RWPE2 (cell line): ENCODE results near the gene RPL31.

ENCODE experiments used
- ATAC-seq: fragments of 200-7000 bp; cut with Tn5 transposase; 3 replicates; pipeline ENCODE4 v1.9.1; 2021; ENCODE audit warnings: low read depth
- DNase-seq: peaks from one replicate; pipeline ENCODE4 v3.0.0-alpha.2; 2020; ENCODE audit warnings: low spot score
- H3K27ac ChIP-seq: fragments of 450-650 bp; 2 replicates; pipeline ENCODE4 v1.5.1; 2017; ENCODE audit warnings: mild to moderate bottlenecking; ENCODE audit not compliant: poor library complexity, severe bottlenecking
- H3K27me3 ChIP-seq: fragments of 250-450 bp; sonication (Bioruptor Pico); 2 replicates; pipeline ENCODE4 v1.5.1; 2021; ENCODE audit warnings: mild to moderate bottlenecking, moderate library complexity; ENCODE audit not compliant: insufficient read depth, poor library complexity, severe bottlenecking
- H3K36me3 ChIP-seq: fragments of 250-450 bp; sonication (Bioruptor Pico); 2 replicates; pipeline ENCODE4 v1.5.1; 2020; ENCODE audit warnings: low read depth, mild to moderate bottlenecking, moderate library complexity
- H3K4me1 ChIP-seq: fragments of 250-450 bp; sonication (Bioruptor Pico); 2 replicates; pipeline ENCODE4 v1.5.1; 2021; ENCODE audit warnings: mild to moderate bottlenecking, moderate library complexity; ENCODE audit not compliant: insufficient read depth, poor library complexity, severe bottlenecking
- H3K4me3 ChIP-seq: fragments of 250-450 bp; sonication (Bioruptor Pico); 2 replicates; pipeline ENCODE4 v1.5.1; 2021; ENCODE audit warnings: mild to moderate bottlenecking, moderate library complexity; ENCODE audit not compliant: severe bottlenecking
- H3K9me3 ChIP-seq: fragments of 250-450 bp; sonication (Bioruptor Pico); 2 replicates; pipeline ENCODE4 v1.5.1; 2021; ENCODE audit warnings: mild to moderate bottlenecking, moderate library complexity; ENCODE audit not compliant: severe bottlenecking
- TF ChIP-seq, protein P1 (sequence below): fragments of 450-650 bp; IDR thresholded peaks from one replicate; pipeline ENCODE4 v1.5.1; 2017; ENCODE audit warnings: mild to moderate bottlenecking, moderate library complexity; ENCODE audit not compliant: poor library complexity, severe bottlenecking

Gene RPL31

DNA sequence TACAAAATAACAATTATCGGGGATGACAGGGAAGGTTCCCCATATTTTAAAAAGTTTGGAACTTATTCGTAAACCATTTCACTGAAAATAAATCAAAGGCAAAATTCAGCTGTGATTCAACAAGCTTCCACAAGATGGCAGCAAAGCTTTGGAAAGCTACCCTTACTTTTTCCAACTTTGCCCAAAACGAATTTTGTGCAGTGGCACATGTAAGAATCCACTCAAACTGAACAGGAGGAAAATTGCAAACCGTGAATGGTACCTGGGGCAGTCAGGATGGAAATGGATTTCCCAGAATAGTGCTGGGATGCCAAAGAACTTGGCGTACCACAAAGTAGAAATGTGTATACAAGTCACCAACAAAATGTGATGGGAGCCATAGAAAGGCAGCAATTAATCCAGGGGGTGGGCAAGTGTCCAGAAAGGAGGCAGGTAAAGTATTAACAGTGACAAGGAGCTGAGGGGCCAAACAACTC lies 10.7 kb downstream of the RPL31 start:
- Histone ChIP-seq H3K4me1 (no peaks in the 10 kb centered on the region), H3K27ac (no peak overlapping the region), H3K9me3 (no peaks in the 10 kb centered on the region), H3K36me3 (peaks cover 73% of the 10 kb centered on the region), H3K27me3 (no peaks in the 10 kb centered on the region), H3K4me3 (no peak overlapping the region)
- no peak for ATAC-seq
- DNase-seq = no peak
- TF ChIP-seq, protein P1, sequence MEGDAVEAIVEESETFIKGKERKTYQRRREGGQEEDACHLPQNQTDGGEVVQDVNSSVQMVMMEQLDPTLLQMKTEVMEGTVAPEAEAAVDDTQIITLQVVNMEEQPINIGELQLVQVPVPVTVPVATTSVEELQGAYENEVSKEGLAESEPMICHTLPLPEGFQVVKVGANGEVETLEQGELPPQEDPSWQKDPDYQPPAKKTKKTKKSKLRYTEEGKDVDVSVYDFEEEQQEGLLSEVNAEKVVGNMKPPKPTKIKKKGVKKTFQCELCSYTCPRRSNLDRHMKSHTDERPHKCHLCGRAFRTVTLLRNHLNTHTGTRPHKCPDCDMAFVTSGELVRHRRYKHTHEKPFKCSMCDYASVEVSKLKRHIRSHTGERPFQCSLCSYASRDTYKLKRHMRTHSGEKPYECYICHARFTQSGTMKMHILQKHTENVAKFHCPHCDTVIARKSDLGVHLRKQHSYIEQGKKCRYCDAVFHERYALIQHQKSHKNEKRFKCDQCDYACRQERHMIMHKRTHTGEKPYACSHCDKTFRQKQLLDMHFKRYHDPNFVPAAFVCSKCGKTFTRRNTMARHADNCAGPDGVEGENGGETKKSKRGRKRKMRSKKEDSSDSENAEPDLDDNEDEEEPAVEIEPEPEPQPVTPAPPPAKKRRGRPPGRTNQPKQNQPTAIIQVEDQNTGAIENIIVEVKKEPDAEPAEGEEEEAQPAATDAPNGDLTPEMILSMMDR = peak; percentile 91

DNA sequence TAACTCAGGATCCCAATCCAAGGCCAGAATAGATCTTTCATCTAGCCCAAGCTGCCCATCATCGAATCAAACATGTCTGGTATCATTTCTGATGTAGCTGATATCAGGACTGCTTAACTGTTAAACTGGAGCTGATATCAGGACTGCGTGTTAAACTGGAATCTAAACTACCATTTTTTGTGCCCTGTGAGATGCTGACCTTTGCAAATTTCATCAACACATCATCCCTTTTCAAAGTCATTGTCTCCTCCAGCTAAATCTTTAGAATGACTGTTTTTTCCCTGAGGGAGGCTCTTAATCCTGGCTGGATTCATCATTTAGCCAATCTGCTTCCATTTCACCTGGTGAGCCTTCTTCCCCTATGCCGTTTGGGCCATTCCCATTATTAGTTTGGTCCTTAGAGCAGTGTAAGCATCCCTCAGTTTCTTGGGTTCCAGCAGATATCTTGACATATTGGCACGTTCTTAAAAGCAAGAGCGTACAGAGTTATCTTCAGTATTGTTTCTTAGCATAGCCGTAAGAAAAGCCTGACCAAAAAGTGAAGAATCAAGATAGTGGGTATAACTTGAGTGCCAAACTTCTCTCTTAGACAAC lies 12.3 kb downstream of the RPL31 start:
- Histone ChIP-seq H3K4me1 (no peaks in the 10 kb centered on the region), H3K36me3 (peaks cover 73% of the 10 kb centered on the region), H3K27ac (no peak overlapping the region), H3K9me3 (no peaks in the 10 kb centered on the region), H3K27me3 (no peaks in the 10 kb centered on the region), H3K4me3 (no peak overlapping the region)
- ATAC-seq (no peak), DNase-seq (no peak)
- TF ChIP-seq, protein P1 = no peak

DNA sequence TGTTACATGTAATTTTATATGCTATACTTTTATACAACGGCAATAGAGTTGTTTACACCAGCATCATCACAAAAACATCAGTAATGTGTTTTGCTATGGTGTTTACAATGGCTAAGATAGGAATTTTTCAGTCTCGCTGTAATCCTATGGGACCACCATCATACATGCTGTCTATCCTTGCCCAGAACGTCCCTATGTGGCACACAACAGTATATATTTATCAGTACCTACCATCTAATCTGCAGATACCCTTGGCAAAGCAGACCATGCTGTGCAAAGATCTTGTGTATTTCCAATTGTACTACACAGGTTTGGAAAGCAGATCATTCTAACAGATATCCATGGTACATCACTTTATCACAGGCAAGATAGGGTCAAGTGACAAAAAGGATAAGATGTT lies 15.3 kb downstream of the RPL31 start:
- TF ChIP-seq, protein P1 = no peak
- no peak overlapping the region for H3K27ac ChIP-seq
- ATAC-seq = no peak
- no peaks in the 10 kb centered on the region for H3K9me3 ChIP-seq
- no peak for DNase-seq
- H3K27me3 ChIP-seq = no peaks in the 10 kb centered on the region
- no peaks in the 10 kb centered on the region for H3K4me1 ChIP-seq
- H3K36me3 ChIP-seq = peaks cover 76% of the 10 kb centered on the region
- no peak overlapping the region for H3K4me3 ChIP-seq

DNA sequence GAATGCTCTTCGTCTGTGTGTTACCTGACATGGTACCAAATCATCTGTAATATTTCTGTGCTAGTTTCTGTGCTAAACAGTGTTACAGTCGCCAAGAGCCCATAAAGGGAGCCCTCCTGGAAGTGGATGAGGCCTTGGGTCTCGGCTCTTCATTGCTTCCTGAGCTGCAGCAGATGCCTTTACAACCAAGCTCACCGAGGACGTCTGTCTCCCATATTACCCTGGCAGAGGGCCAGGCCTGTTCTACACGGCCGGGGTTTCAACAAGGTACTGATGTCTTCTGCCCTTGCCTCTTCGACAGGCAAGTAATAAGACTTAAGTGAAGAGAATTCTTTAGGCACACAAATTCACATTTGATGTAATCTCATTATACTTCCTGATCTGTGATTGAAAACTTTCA lies 16.8 kb downstream of the RPL31 start:
- TF ChIP-seq, protein P1 = no peak
- Histone ChIP-seq H3K27me3 (no peaks in the 10 kb centered on the region), H3K4me1 (no peaks in the 10 kb centered on the region), H3K36me3 (peaks cover 75% of the 10 kb centered on the region), H3K27ac (no peak overlapping the region), H3K4me3 (no peak overlapping the region), H3K9me3 (no peaks in the 10 kb centered on the region)
- no peak for ATAC-seq
- DNase-seq = no peak

DNA sequence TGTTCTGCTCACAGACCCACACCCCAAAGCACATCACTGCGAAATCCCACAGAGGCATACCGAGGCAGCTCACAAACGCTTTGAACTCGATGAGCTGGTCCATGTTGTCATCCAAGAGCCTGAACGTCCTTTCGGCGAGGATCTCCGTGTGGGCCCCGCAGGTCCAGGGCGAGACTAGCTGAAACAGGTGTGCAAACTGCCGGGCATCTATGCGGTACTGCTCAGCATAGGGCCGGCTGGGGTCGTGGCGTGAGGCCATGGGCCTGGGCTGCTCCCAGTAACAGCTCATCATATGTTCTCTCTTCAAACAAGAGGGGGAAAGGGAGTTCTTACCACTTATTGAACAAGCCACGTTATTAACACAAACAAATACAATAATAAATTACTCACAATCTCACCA lies 20.1 kb downstream of the RPL31 start:
- ATAC-seq (no peak), DNase-seq (no peak)
- H3K4me3 ChIP-seq = no peak overlapping the region
- H3K36me3 ChIP-seq = peaks cover 94% of the 10 kb centered on the region
- TF ChIP-seq, protein P1 = no peak
- H3K4me1 ChIP-seq = no peaks in the 10 kb centered on the region
- no peaks in the 10 kb centered on the region for H3K27me3 ChIP-seq
- H3K27ac ChIP-seq = no peak overlapping the region
- H3K9me3 ChIP-seq = no peaks in the 10 kb centered on the region
